Natural killer cell (primary cell): ENCODE measurements around the gene FXYD5. TPM values are rescaled to one million over a fixed set of nuclear protein-coding genes. Genes with fewer than 3 reads are reported as not detected.
A peak's percentile ranks its signal among the peaks of the same experiment; 100 is the strongest.
"Not testable (repeated sequence)": the region's sequence is repeated elsewhere in the genome, so short reads cannot be mapped to it uniquely, and the experiment has no call there.

Source experiments
- ATAC-seq, 3 donors: fragments of 150-1000 bp in 2 of 3; fragments of 200-7000 bp in 1 of 3; cut with Tn5 transposase; 1 replicate in 1 of 3; 2 replicates in 2 of 3; pipeline ENCODE4 v1.10.0; 2021; ENCODE audit warnings: mild to moderate bottlenecking in 2 of 3, moderate library complexity in 2 of 3
- DNase-seq, 2 donors: peaks; one replicate each; pipeline versions ENCODE4 v3.0.0 to v3.0.0-alpha.2; 2013 to 2021; ENCODE audit warnings: mixed read lengths in 1 of 2
- H3K27ac ChIP-seq: one replicate; pipeline ENCODE4 v1.5.1; 2013; ENCODE audit warnings: mild to moderate bottlenecking, low read length
- H3K27me3 ChIP-seq: one replicate; pipeline ENCODE4 v1.6.1; 2013; ENCODE audit warnings: low read length; ENCODE audit not compliant: control insufficient read depth, insufficient read depth
- H3K36me3 ChIP-seq: one replicate; pipeline ENCODE4 v1.6.1; 2013; ENCODE audit warnings: low read length; ENCODE audit not compliant: control insufficient read depth, insufficient read depth
- H3K4me1 ChIP-seq: one replicate; pipeline ENCODE4 v1.6.1; 2013; ENCODE audit warnings: low read length; ENCODE audit not compliant: control insufficient read depth, insufficient read depth
- H3K4me3 ChIP-seq: one replicate; pipeline ENCODE4 v1.5.1; 2013; ENCODE audit warnings: low read length
- H3K9me3 ChIP-seq: one replicate; pipeline ENCODE4 v1.6.1; 2013; ENCODE audit warnings: low read length; ENCODE audit not compliant: control insufficient read depth, insufficient read depth
- H3K27ac Mint-ChIP-seq, 2 donors: one replicate each; pipeline ENCODE4 v1.8.0; 2022; ENCODE audit warnings: mild to moderate bottlenecking in 2 of 2, mixed read lengths in 2 of 2, moderate library complexity in 1 of 2
- H3K27me3 Mint-ChIP-seq, 2 donors: one replicate each; pipeline ENCODE4 v1.8.0; 2022; ENCODE audit warnings: low read depth in 2 of 2, mixed read lengths in 2 of 2
- H3K36me3 Mint-ChIP-seq: one replicate; pipeline ENCODE4 v1.8.0; 2022; ENCODE audit warnings: mixed read lengths
- H3K4me1 Mint-ChIP-seq, 2 donors: one replicate each; pipeline ENCODE4 v1.8.0; 2022; ENCODE audit warnings: mixed read lengths in 2 of 2
- H3K4me3 Mint-ChIP-seq: one replicate; pipeline ENCODE4 v1.8.0; 2022; ENCODE audit warnings: mild to moderate bottlenecking, moderate library complexity, mixed read lengths
- H3K9me3 Mint-ChIP-seq, 2 donors: one replicate each; pipeline ENCODE4 v1.8.0; 2022; ENCODE audit warnings: mixed read lengths in 2 of 2
- CTCF ChIP-seq: fragments of 200-600 bp; IDR thresholded peaks from one replicate; pipeline ENCODE4 v1.8.0; 2022; ENCODE audit warnings: antibody characterized with exemption
- WGBS: methylation state at CpG from one replicate; pipeline ENCODE4 v1.1.7; 2013; ENCODE audit warnings: missing lambda C conversion rate; ENCODE audit not compliant: insufficient coverage; 5-methylcytosine and 5-hydroxymethylcytosine counted together
- intact Hi-C: fragments of 100-400 bp; cut with micrococcal nuclease; formaldehyde crosslinking; loops from one replicate; pipeline ENCODE4 v1.14.2; 2022
- total RNA-seq, 4 donors: library from RNA; stranded (reverse); fragments of 120-200 nt in 1 of 4; gene quantifications; one replicate each; pipeline versions ENCODE4 v1.2.3 to v1.2.4, GENCODE V29; 2013 to 2022

The FXYD5 gene
- total RNA-seq, 3 donors from 2014 or later (not counting 1 experiment from before 2014, with no cell fraction given), result 226 to 270 (median 231) TPM

- no peaks in the 10 kb centered on the region for H3K36me3 Mint-ChIP-seq
- intact Hi-C loops, result no loop called here
- Histone ChIP-seq H3K27ac (no peak overlapping the region), H3K9me3 (no peaks in the 10 kb centered on the region), H3K4me1 (peaks cover 28% of the 10 kb centered on the region), H3K4me3 (no peak overlapping the region), H3K27me3 (no peaks in the 10 kb centered on the region), H3K36me3 (no peaks in the 10 kb centered on the region)
- ATAC-seq (no peak), DNase-seq (no peak)
- peak overlapping the region; percentile 61 for H3K4me3 Mint-ChIP-seq
- H3K4me1 Mint-ChIP-seq, result peaks cover 30 to 40% of the 10 kb centered on the region in 2 donors
- 94% methylated on average over 20 of the region's 20 CpGs for WGBS
- H3K27me3 Mint-ChIP-seq, result no peaks in the 10 kb centered on the region
- H3K27ac Mint-ChIP-seq, result no peak overlapping the region
- H3K9me3 Mint-ChIP-seq, result no peaks in the 10 kb centered on the region
- TF ChIP-seq CTCF, result no peak
Measured at GRCh38 chr19:35151273-35152065, 3.1 kb upstream of the FXYD5 start.

GRCh38 chr19:35153129-35153522, 1.4 kb upstream of the FXYD5 start:
- H3K36me3 Mint-ChIP-seq, intact Hi-C loops, DNase-seq, H3K27ac ChIP-seq, H3K27me3 Mint-ChIP-seq, ATAC-seq, H3K9me3 Mint-ChIP-seq, H3K9me3 ChIP-seq, H3K4me3 ChIP-seq, H3K27me3 ChIP-seq: not testable (repeated sequence)
- Histone ChIP-seq H3K36me3 (peaks cover 16% of the 10 kb centered on the region), H3K4me1 (peaks cover 35% of the 10 kb centered on the region)
- Mint-ChIP-seq H3K27ac (peak overlapping the region; percentile 90 to 99), H3K4me1 (peaks cover 35 to 44% of the 10 kb centered on the region in 2 donors), H3K4me3 (peak overlapping the region; percentile 100)
- 90% methylated on average over 10 of the region's 10 CpGs for WGBS

- Mint-ChIP-seq H3K27me3 (no peaks in the 10 kb centered on the region), H3K4me3 (peak overlapping the region; percentile 100), H3K27ac (peak overlapping the region; percentile 90 to 99), H3K9me3 (no peaks in the 10 kb centered on the region), H3K4me1 (peaks cover 43 to 44% of the 10 kb centered on the region in 2 donors), H3K36me3 (peaks cover 9% of the 10 kb centered on the region)
- TF ChIP-seq CTCF, result peak; percentile 74
- Histone ChIP-seq H3K4me1 (peaks cover 35% of the 10 kb centered on the region), H3K4me3 (peak overlapping the region; percentile 80), H3K27me3 (no peaks in the 10 kb centered on the region), H3K9me3 (no peaks in the 10 kb centered on the region), H3K27ac (peak overlapping the region; percentile 80), H3K36me3 (peaks cover 21% of the 10 kb centered on the region)
- peak; percentile 63 to 85 for DNase-seq
- ATAC-seq, result peak; percentile 65 to 75 (median 71)
- under 1% methylated on average over 35 of the region's 36 CpGs for WGBS
- intact Hi-C loops, result no loop called here
Measured at GRCh38 chr19:35153701-35154524, 622 bp upstream of the FXYD5 start.

- Histone ChIP-seq H3K4me3 (peak overlapping the region; percentile 80), H3K27me3 (no peaks in the 10 kb centered on the region), H3K27ac (peak overlapping the region; percentile 80), H3K9me3 (no peaks in the 10 kb centered on the region), H3K4me1 (peaks cover 35% of the 10 kb centered on the region), H3K36me3 (peaks cover 34% of the 10 kb centered on the region)
- H3K9me3 Mint-ChIP-seq, result no peaks in the 10 kb centered on the region
- no peaks in the 10 kb centered on the region for H3K27me3 Mint-ChIP-seq
- intact Hi-C loops, result loop anchor here (5.0 kb wide), 1 partner anchor 112 kb away; the partner anchor contains the start of gene USF2
- no peak for TF ChIP-seq CTCF
- peak; percentile 19 to 45 (median 27) for ATAC-seq
- peak; percentile 34 to 47 for DNase-seq
- peaks cover 48 to 49% of the 10 kb centered on the region in 2 donors for H3K4me1 Mint-ChIP-seq
- peaks cover 18% of the 10 kb centered on the region for H3K36me3 Mint-ChIP-seq
- H3K27ac Mint-ChIP-seq, result peak overlapping the region; percentile 90 to 99
- under 1% methylated on average over 17 of the region's 17 CpGs for WGBS
- peak overlapping the region; percentile 100 for H3K4me3 Mint-ChIP-seq
Measured at GRCh38 chr19:35155441-35155840, 906 bp downstream of the FXYD5 start.
